Measurements from ENCODE around the gene COIL.

Gene COIL

GRCh38 chr17:56903560-56903959, 57.3 kb downstream of the COIL start:
- no peak for DNase-seq

GRCh38 chr17:56902348-56902747, 58.5 kb downstream of the COIL start:
- peak; percentile 65 for DNase-seq

DNA sequence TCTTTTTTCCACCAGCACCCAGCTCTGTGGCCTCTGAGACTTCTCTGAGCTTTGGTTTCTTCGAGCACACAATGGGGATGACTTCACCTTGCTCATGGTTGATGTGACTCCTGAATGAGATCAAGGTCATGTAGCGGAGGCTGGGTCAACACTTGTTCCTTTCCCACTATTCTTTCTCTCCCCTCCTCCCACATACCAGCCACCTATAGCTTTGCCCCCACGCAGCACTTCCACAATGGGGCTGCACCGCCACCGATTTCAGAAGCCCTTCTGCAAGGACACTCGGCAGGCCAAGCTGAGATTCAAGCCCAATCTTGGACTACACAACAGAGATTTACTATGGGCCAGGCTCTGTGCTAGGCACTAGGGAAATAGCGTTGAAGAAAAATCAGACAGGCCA, 61.4 kb downstream of the COIL start:
- no peak for DNase-seq

DNA sequence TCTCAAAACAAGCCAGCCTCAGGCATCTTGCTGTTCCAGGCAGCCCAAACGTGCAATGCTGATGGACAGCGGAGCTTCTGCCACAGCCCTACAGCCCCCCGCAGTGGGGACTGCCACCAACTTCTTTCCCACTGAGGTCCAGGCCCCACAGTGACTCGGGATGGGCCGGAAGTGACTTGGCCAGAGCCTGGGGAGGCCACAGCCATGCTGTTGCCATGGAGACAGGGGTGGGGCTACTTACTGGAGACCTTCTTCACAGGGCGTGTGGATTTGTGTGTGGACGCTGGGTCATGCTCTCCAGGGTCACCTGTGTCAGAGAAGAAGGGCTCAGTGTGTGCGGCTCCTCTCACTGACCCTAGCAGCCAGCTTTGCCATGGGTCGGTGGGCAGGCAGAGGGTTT, 62.0 kb downstream of the COIL start:
- no peak for DNase-seq

DNA sequence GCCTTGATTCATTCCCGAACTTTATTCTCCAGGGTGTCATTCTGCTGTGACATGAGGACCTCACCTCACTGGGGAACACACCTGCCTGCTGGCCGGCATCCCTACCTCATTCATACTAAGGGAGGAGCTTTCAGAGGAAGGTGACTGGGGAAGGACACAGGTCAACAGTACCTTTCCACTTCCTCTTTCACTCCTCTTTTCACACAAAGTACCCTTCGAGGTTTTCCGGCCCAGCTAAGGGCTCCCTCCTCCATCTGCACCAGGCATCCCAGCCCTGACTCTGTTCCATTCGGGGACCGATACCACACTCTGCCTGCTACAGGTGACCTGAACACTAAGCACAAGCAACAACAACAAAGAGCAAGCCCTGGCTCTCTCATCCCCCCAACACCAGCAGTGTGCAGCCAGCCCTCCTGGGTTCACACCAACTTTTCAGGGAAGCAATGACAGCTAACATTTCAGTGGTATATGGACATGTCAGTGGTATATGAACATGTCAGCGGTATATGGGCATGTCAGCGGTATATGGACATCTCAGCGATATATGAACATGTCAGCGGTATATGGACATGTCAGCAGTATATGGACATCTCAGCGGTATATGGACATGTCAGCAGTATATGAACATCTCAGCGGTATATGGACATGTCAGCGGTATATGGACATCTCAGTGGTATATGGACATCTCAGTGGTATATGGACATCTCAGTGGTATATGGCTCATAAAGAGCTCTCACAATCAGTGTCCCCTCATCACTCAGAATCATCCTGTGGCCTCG, 63.0 kb downstream of the COIL start:
- no peak for DNase-seq

DNA sequence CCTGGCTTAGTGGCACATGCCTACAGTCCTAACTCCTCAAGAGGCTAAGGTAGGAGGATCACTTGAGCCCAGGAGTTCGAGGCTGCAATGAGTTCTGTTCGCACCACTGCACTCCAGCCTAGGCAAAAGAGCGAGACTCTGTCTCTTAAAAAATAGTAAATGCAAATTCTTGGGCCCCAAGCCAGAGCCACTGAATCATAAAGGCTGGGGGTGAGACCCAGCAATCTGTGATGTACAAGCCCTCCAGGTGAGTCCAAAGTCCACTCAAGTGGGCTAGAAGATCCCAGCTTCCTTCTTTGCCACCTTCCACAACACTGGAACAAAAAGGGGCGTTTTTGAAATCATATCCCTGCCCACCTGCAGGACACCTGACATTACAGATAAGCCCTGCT, 63.9 kb downstream of the COIL start:
- DNase-seq: no peak

DNA sequence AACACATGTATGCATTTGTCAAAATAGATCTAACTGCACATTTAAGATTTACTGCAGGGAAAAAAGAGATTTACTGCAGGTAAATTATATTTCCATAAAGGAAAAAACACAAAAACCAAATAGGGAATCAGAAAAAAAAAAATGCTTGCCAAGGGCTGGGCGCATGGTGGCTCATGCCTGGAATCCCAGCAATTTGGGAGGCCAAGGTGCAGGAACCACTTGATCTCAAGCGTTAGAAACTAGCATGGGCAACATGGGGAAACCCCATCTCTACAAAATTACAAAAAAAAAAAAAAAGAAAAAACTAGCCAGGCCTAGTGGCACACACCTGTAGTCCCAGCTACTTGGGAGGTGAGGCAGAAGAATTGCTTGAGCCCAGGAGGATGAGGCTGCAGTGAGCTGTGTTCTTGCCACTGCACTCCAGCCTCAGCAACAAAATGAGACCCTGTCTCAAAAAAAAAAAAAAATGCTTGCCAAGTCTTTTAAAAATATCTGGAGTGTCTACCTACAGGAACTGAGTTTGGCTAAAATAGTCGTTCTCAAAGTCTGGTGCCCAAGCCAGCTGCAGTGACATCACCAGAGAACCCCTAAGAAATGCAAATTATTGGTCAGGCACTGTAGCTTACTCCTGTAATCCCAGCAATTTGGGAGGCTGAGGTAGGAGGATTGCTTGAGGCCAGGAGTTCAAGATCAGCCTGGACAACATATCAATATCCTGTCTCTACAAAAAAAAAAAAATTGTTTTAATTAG, 64.5 kb downstream of the COIL start:
- DNase-seq: no peak

GRCh38 chr17:56894859-56895455, 65.9 kb downstream of the COIL start:
- no peak for DNase-seq

GRCh38 chr17:56893503-56893902, 67.3 kb downstream of the COIL start:
- DNase-seq: no peak

- no peak for DNase-seq
These were observed 68.5 kb downstream of the COIL start for GRCh38 chr17:56892333-56892732.

GRCh38 chr17:56891751-56892150, 69.1 kb downstream of the COIL start:
- DNase-seq: no peak

GRCh38 chr17:56890906-56891674, 69.8 kb downstream of the COIL start:
- DNase-seq: no peak

GRCh38 chr17:56890390-56890789, 70.5 kb downstream of the COIL start:
- DNase-seq: no peak
